K562 (cell line): ENCODE data around the gene VHLL. TPM values are rescaled to one million over a fixed set of nuclear protein-coding genes. Genes with fewer than 3 reads are reported as not detected.

ENCODE experiments used
- ATAC-seq: fragments of 200-7000 bp; cut with Tn5 transposase; 3 replicates; pipeline ENCODE4 v1.9.1; 2020; ENCODE audit warnings: moderate library complexity
- BruUV-seq: library from RNA; stranded (reverse); fragments of 400-500 nt; replicated peaks from 2 replicates; lab custom pipeline; 2021; lab: Mats Ljungman, UMichigan
- CTCF ChIA-PET: fragments of 300-600 bp; formaldehyde crosslinking; extraction: SDS; loops from one replicate; lab custom pipeline; 2021; ENCODE audit warnings: low intra/inter-chr PET ratio; lab: Yijun Ruan, JAX
- POLR2A ChIA-PET: fragments of 300-600, 350-650 bp; sonication (Branson Sonifier 250); formaldehyde crosslinking; extraction: SDS; loops from one replicate; lab custom pipeline; 2021; ENCODE audit warnings: antibody characterized with exemption, inconsistent platforms; lab: Yijun Ruan, JAX
- DNase-seq, 4 experiments: peaks; one replicate each; pipeline versions ENCODE4 v3.0.0 to v3.0.0-alpha.2; 2011 to 2018; ENCODE audit warnings: low spot score in 3 of 4, mixed read lengths in 3 of 4; ENCODE audit errors: extremely low read depth in 1 of 4
- FAIRE-seq: peaks from 2 replicates; lab custom pipeline; 2011; peaks lifted over from hg19 to GRCh38; lab: Jason Lieb, UNC
- H2AFZ ChIP-seq: 2 replicates; pipeline ENCODE4 v1.6.0; 2011; ENCODE audit warnings: low read depth, low read length, control low read depth, inconsistent platforms
- H3K27ac ChIP-seq: fragments of 200-600 bp; 3 replicates; pipeline ENCODE4 v1.8.0; 2011; ENCODE audit warnings: low read depth, mild to moderate bottlenecking, control low read depth, inconsistent platforms, low read length, moderate library complexity, mixed read lengths; ENCODE audit errors: extremely low read depth
- H3K27me3 ChIP-seq, 2 experiments: fragments of 300-600 bp in 1 of 2; 2 replicates in 1 of 2; 3 replicates in 1 of 2; pipeline versions ENCODE4 v1.6.0 to v1.8.0; 2011; ENCODE audit warnings: inconsistent platforms in 2 of 2, low read length in 2 of 2, mild to moderate bottlenecking in 1 of 2, mixed read lengths in 1 of 2, moderate library complexity in 1 of 2; ENCODE audit not compliant: control insufficient read depth in 2 of 2, insufficient read depth in 2 of 2
- H3K36me3 ChIP-seq: fragments of 300-600 bp; 3 replicates; pipeline ENCODE4 v1.8.0; 2011; ENCODE audit warnings: mild to moderate bottlenecking, low read length, inconsistent platforms; ENCODE audit not compliant: control insufficient read depth, insufficient read depth
- H3K4me1 ChIP-seq, 2 experiments: fragments of 200-600 bp in 1 of 2; replicated peaks in 1 of 2; 2 replicates in 1 of 2; 3 replicates in 1 of 2; pipeline versions ENCODE4 v1.5.1 to v1.8.0; 2011; ENCODE audit warnings: inconsistent platforms in 2 of 2, low read length in 2 of 2, mild to moderate bottlenecking in 1 of 2, mixed read lengths in 1 of 2, moderate library complexity in 1 of 2; ENCODE audit not compliant: control insufficient read depth in 2 of 2, insufficient read depth in 2 of 2
- H3K4me2 ChIP-seq: 2 replicates; pipeline ENCODE4 v1.6.1; 2011; ENCODE audit warnings: low read length, control low read depth, inconsistent platforms, mixed read lengths; ENCODE audit not compliant: insufficient read depth
- H3K4me3 ChIP-seq: fragments of 200-600 bp; sonication (generic), shearing (Covaris generic); 2 replicates; pipeline ENCODE4 v1.5.1; 2016; ENCODE audit warnings: control low read depth, inconsistent platforms
- H3K79me2 ChIP-seq: fragments of 200-600 bp; 3 replicates; pipeline ENCODE4 v1.8.0; 2011; ENCODE audit warnings: low read length, inconsistent platforms; ENCODE audit not compliant: control insufficient read depth, insufficient read depth
- H3K9ac ChIP-seq, 2 experiments: 2 replicates each; pipeline versions ENCODE4 v1.6.0 to v1.6.1; 2011; ENCODE audit warnings: low read depth in 2 of 2, low read length in 2 of 2, control low read depth in 1 of 2, inconsistent platforms in 1 of 2, mild to moderate bottlenecking in 1 of 2, mixed read lengths in 1 of 2; ENCODE audit not compliant: insufficient read depth in 1 of 2
- H3K9me1 ChIP-seq: one replicate; pipeline ENCODE4 v1.6.0; 2011; ENCODE audit warnings: inconsistent platforms, mild to moderate bottlenecking, low read length, moderate library complexity; ENCODE audit not compliant: control insufficient read depth, insufficient read depth
- H3K9me3 ChIP-seq: replicated peaks from 2 replicates; pipeline ENCODE4 v1.5.1; 2011; ENCODE audit warnings: low read depth, low read length, inconsistent platforms; ENCODE audit not compliant: control insufficient read depth, insufficient read depth
- H4K20me1 ChIP-seq: replicated peaks from 2 replicates; pipeline ENCODE4 v1.6.1; 2011; ENCODE audit warnings: low read length, inconsistent platforms, mixed read lengths; ENCODE audit not compliant: control insufficient read depth, insufficient read depth
- ARNT ChIP-seq, 2 experiments: fragments of 450-650 bp; IDR thresholded peaks; 2 replicates each; pipeline ENCODE4 v1.6.1; 2016; ENCODE audit warnings: mild to moderate bottlenecking in 1 of 2
- FOXK1 ChIP-seq: sonication (generic); formaldehyde crosslinking; IDR thresholded peaks from 2 replicates; pipeline ENCODE4 v1.8.0; 2022; ENCODE audit warnings: missing genetic modification reagents, mild to moderate bottlenecking, borderline replicate concordance
- FOXM1 ChIP-seq, 2 experiments: fragments of 450-650 bp in 1 of 2; sonication (generic) in 1 of 2; formaldehyde crosslinking in 1 of 2; IDR thresholded peaks; 2 replicates each; pipeline versions ENCODE4 v1.6.1 to v1.9.0; 2017 to 2022; ENCODE audit warnings: low read depth in 2 of 2, mild to moderate bottlenecking in 2 of 2, missing genetic modification reagents in 1 of 2, moderate library complexity in 1 of 2
- FOXP4 ChIP-seq: sonication (generic); formaldehyde crosslinking; IDR thresholded peaks from 2 replicates; pipeline ENCODE4 v1.8.0; 2022; ENCODE audit warnings: mild to moderate bottlenecking, missing genetic modification reagents, borderline replicate concordance
- LCOR ChIP-seq: sonication (generic); formaldehyde crosslinking; IDR thresholded peaks from 2 replicates; pipeline ENCODE4 v1.8.0; 2022; ENCODE audit warnings: mild to moderate bottlenecking, missing genetic modification reagents
- MLX ChIP-seq, 2 experiments: fragments of 450-650 bp in 1 of 2; sonication (generic) in 1 of 2; formaldehyde crosslinking; conservative IDR thresholded peaks; 2 replicates each; pipeline versions ENCODE4 v1.4.0 to v1.8.1; 2020 to 2022; ENCODE audit warnings: mild to moderate bottlenecking in 1 of 2, missing genetic modification reagents in 1 of 2
- NBN ChIP-seq: fragments of 450-650 bp; IDR thresholded peaks from 2 replicates; pipeline ENCODE4 v1.6.1; 2016; ENCODE audit warnings: low read depth, mild to moderate bottlenecking
- USF1 ChIP-seq: sonication (generic); formaldehyde crosslinking; IDR thresholded peaks from 2 replicates; pipeline ENCODE4 v1.9.0; 2022; ENCODE audit warnings: mild to moderate bottlenecking, missing genetic modification reagents
- ZHX1 ChIP-seq: fragments of 150-350 bp; conservative IDR thresholded peaks from 2 replicates; pipeline ENCODE4 v1.6.1; 2014; ENCODE audit warnings: low read length
- ZNF347 ChIP-seq: fragments of 450-650 bp; formaldehyde crosslinking; IDR thresholded peaks from 2 replicates; pipeline ENCODE4 v1.4.0; 2020; ENCODE audit warnings: low read depth, mild to moderate bottlenecking, moderate library complexity
- WGBS: fragments of 100-300 bp; shearing (Covaris generic); methylation state at CpG from one replicate; pipeline ENCODE4 v1.1.6; 2016; ENCODE audit warnings: low coverage, mixed read lengths; ENCODE audit not compliant: insufficient coverage; ENCODE audit errors: missing lambda C conversion rate; 5-methylcytosine and 5-hydroxymethylcytosine counted together
- in situ Hi-C: fragments of 300-500 bp; cut with MboI; formaldehyde crosslinking; loops from 4 replicates; pipeline ENCODE4 v1.15.0; 2018; ENCODE audit warnings: inconsistent platforms, mixed read lengths
- intact Hi-C: fragments of 100-400 bp; cut with micrococcal nuclease; formaldehyde crosslinking; loops from 2 replicates; pipeline ENCODE4 v1.14.2; 2022
- polyA plus RNA-seq, 8 experiments: library from polyadenylated mRNA; depleted of rRNA in 4 of 8; stranded (reverse) in 5 of 8; unstranded in 3 of 8; fragments of >200 nt; fragmentation: Nextera tagmentation in 2 of 8; fragmentation: Illumina TruSeq in 1 of 8; extraction: Ambion mirVana in 2 of 8; extraction: Trizol in 1 of 8; gene quantifications; 2 replicates each; pipeline versions ENCODE4 v1.2.1 to v1.2.3, GENCODE V29; 2011 to 2014; ENCODE audit warnings: inconsistent platforms in 1 of 8, missing spikeins in 1 of 8
- total RNA-seq, 7 experiments: library from RNA; depleted of rRNA in 6 of 7; stranded (reverse); fragments of >200 nt in 6 of 7; fragmentation: Illumina TruSeq in 2 of 7; extraction: Trizol in 2 of 7; gene quantifications; 2 replicates each; pipeline versions ENCODE4 v1.2.1 to v1.2.3, GENCODE V29; 2011 to 2021; ENCODE audit warnings: low replicate concordance in 1 of 7
- TF ChIP-seq, protein P1 (sequence below): fragments of 250-450 bp; sonication (Bioruptor Pico); IDR thresholded peaks from 2 replicates; pipeline ENCODE4 v1.8.0; 2022; ENCODE audit warnings: moderate library complexity, mild to moderate bottlenecking, inconsistent platforms
- TF ChIP-seq, protein P2 (sequence below): fragments of 450-650 bp; formaldehyde crosslinking; IDR thresholded peaks from 2 replicates; pipeline ENCODE4 v1.4.0; 2022; ENCODE audit warnings: missing genetic modification characterization

VHLL gene
- total and polyA plus RNA-seq, 9 of the 15 experiments (the other 6 are each of a cell fraction or from before 2014, with no cell fraction given), result not detected

- WGBS, result 72% methylated on average over 6 of the region's 8 CpGs
- no peak overlapping the region for H3K27ac ChIP-seq
- in situ Hi-C loops (no loop called here), intact Hi-C loops (no loop called here)
- peaks cover 7 to 15% of the 10 kb centered on the region in 2 experiments; a peak in 4 of 5 replicates for H3K4me1 ChIP-seq
- no peaks in the 10 kb centered on the region for H3K9me3 ChIP-seq
- CTCF ChIA-PET, result no interaction called here
- no peaks in the 10 kb centered on the region for H3K27me3 ChIP-seq
- H2AFZ ChIP-seq, result no peak overlapping the region
- no peaks in the 10 kb centered on the region for H3K79me2 ChIP-seq
- H3K4me2 ChIP-seq, result no peak overlapping the region
- H3K9me1 ChIP-seq, result no peaks in the 10 kb centered on the region
- BruUV-seq, result no TSS peak
- POLR2A ChIA-PET, result interaction anchor here (0.5 to 1.9 kb wide), 3 partner anchors 10 to 303 kb away, joined by 3 to 16 read pairs (median 3); partner anchors contain the start of genes SMG5 and TMEM79
- FAIRE-seq (no peak), DNase-seq (no peak), ATAC-seq (no peak)
- H3K36me3 ChIP-seq, result peaks cover 23% of the 10 kb centered on the region; the same call in 1 of the 3 replicates
- H3K9ac ChIP-seq, result peak overlapping the region in 1 of 2 experiments; percentile 43; a peak in 1 of 4 replicates
- no peaks in the 10 kb centered on the region for H4K20me1 ChIP-seq
- H3K4me3 ChIP-seq, result no peak overlapping the region
- no peak for TF ChIP-seq FOXK1 (CRISPR knock-in tag)
- TF ChIP-seq, protein P1, sequence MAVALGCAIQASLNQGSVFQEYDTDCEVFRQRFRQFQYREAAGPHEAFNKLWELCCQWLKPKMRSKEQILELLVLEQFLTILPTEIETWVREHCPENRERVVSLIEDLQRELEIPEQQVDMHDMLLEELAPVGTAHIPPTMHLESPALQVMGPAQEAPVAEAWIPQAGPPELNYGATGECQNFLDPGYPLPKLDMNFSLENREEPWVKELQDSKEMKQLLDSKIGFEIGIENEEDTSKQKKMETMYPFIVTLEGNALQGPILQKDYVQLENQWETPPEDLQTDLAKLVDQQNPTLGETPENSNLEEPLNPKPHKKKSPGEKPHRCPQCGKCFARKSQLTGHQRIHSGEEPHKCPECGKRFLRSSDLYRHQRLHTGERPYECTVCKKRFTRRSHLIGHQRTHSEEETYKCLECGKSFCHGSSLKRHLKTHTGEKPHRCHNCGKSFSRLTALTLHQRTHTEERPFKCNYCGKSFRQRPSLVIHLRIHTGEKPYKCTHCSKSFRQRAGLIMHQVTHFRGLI (CRISPR knock-in tag), result no peak
- no peak for TF ChIP-seq ARNT (IDR thresholded peaks at IDR 0.05)
- no peak for TF ChIP-seq LCOR (CRISPR knock-in tag)
- TF ChIP-seq FOXM1 (IDR thresholded peaks at IDR 0.05; ENCODE audit: low read depth), result no peak
- no peak for TF ChIP-seq FOXM1 (CRISPR knock-in tag; IDR thresholded peaks at IDR 0.05; ENCODE audit: low read depth)
- no peak for TF ChIP-seq ZHX1
- TF ChIP-seq, protein P2, sequence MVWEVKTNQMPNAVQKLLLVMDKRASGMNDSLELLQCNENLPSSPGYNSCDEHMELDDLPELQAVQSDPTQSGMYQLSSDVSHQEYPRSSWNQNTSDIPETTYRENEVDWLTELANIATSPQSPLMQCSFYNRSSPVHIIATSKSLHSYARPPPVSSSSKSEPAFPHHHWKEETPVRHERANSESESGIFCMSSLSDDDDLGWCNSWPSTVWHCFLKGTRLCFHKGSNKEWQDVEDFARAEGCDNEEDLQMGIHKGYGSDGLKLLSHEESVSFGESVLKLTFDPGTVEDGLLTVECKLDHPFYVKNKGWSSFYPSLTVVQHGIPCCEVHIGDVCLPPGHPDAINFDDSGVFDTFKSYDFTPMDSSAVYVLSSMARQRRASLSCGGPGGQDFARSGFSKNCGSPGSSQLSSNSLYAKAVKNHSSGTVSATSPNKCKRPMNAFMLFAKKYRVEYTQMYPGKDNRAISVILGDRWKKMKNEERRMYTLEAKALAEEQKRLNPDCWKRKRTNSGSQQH (CRISPR knock-in tag), result no peak
- TF ChIP-seq ZNF347 (CRISPR knock-in tag), result no peak
- TF ChIP-seq FOXP4, result no peak
- no peak for TF ChIP-seq NBN
- TF ChIP-seq USF1, result no peak
- no peak for TF ChIP-seq MLX (CRISPR knock-in tag; conservative IDR thresholded peaks at IDR 0.05)
These were observed 6.0 kb downstream of the VHLL start for GRCh38 chr1:156293098-156293434.
